B cell (primary cell): ENCODE results near the gene BTLA.
"Not testable (repeated sequence)": the region's sequence is repeated elsewhere in the genome, so short reads cannot be mapped to it uniquely, and the experiment has no call there.

Source experiments
- CTCF ChIP-seq: fragments of 200-600 bp; IDR thresholded peaks from one replicate; pipeline ENCODE4 v1.8.0; 2022; ENCODE audit warnings: antibody characterized with exemption, mild to moderate bottlenecking
- EZH2 ChIP-seq: IDR thresholded peaks from 2 replicates; pipeline ENCODE4 v1.6.1; 2012; ENCODE audit warnings: borderline replicate concordance, low read depth, mild to moderate bottlenecking, moderate library complexity, low read length; ENCODE audit not compliant: insufficient read depth, poor library complexity, severe bottlenecking

DNA sequence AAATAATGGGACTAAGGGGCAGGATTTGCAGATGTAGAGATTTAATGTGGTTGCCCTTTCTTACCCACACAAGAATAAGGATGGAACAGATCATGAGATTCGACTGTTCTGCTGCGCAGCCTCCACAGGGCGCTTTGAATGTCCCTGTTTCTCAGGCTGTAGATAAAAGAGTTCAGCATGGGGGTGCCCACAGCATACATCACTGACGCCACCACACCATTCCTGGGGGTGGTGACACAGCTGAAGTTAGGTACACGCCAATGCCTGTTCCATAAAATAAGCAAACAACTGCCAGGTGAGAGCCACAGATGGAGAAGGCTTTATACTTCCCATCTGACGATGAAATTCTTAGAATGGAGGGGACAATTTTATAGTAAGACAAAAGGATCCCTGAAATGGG lies 24.9 kb upstream of the BTLA start:
- TF ChIP-seq CTCF, EZH2: not testable (repeated sequence)
